A549 treated with GW870086 at 1 μM for 4 hours (cell line): ENCODE results near the gene ZNF860. TPM values are rescaled to one million over a fixed set of nuclear protein-coding genes. Genes with fewer than 3 reads are reported as not detected.

Experiments
- total RNA-seq: library from RNA; stranded (reverse); fragments of 200-300 nt; extraction: Qiagen RNA extraction; gene quantifications from 5 replicates; pipeline ENCODE4 v1.2.3, GENCODE V29; 2022; ENCODE audit warnings: low read depth

The ZNF860 gene
- total RNA-seq, result 1.3 to 1.5 TPM (median 1.4 TPM) in 5 replicates

GRCh38 chr3:31981206-31982181 lies at the start of gene ZNF860, which contains the start of gene OSBPL10:
TSS of gene ZNF860 (plus strand) at chr3:31981750. CDS start at chr3:31989080, 7,330 bp downstream.
TSS of gene OSBPL10 (minus strand) at chr3:31981262. CDS start at chr3:31981179, 83 bp downstream.

Other genes starting within 250 kb of the ZNF860 start
- 14.5 to 23.1 TPM (median 22.9 TPM) in 5 replicates for gene OSBPL10, start 488 bp upstream of the ZNF860 start, total RNA-seq
- 15.4 to 21.5 TPM (median 19.9 TPM) in 5 replicates for gene GPD1L, start 124.9 kb downstream of the ZNF860 start, total RNA-seq